Iris pigment epithelial cell (primary cell): ENCODE results near the gene OR10A3.

Experiments used
- DNase-seq: peaks from one replicate; pipeline ENCODE4 v3.0.0-alpha.2; 2011; ENCODE audit warnings: low read depth

The OR10A3 gene

GRCh38 chr11:7892059-7892699, 49.3 kb downstream of the OR10A3 start:
- DNase-seq = peak; percentile 62

- no peak for DNase-seq
These were observed 50.9 kb downstream of the OR10A3 start for GRCh38 chr11:7890417-7891172.

GRCh38 chr11:7889985-7890384, 51.5 kb downstream of the OR10A3 start:
- no peak for DNase-seq
